ENCODE measurements around the gene SRP68.

SRP68 gene

GRCh38 chr17:76034428-76035350, 37.6 kb downstream of the SRP68 start:
- Histone ChIP-seq H3K9ac (ENCODE audit: insufficient read length) (no peak overlapping the region), H3K4me3 (no peak overlapping the region), H3K27ac (no peak overlapping the region), H3K9me3 (ENCODE audit: low read depth, low read length) (no peaks in the 10 kb centered on the region), H3K36me3 (ENCODE audit: insufficient read depth, low read length) (peaks cover 14% of the 10 kb centered on the region)
- no peak for DNase-seq (ENCODE audit: low read depth, low spot score)
- no peak for TF ChIP-seq EZH2 (IDR thresholded peaks at IDR 0.05)

GRCh38 chr17:76033139-76033538, 39.2 kb downstream of the SRP68 start:
- H3K27ac ChIP-seq = no peak overlapping the region
- H3K36me3 ChIP-seq (ENCODE audit: insufficient read depth, low read length) = no peaks in the 10 kb centered on the region
- H3K4me3 ChIP-seq = no peak overlapping the region
- no peak for TF ChIP-seq POLR2AphosphoS5 (IDR thresholded peaks at IDR 0.05; ENCODE audit: borderline replicate concordance, low read depth, low read length)
- no peak for TF ChIP-seq EZH2 (IDR thresholded peaks at IDR 0.05)
- TF ChIP-seq FOXP2 (optimal IDR thresholded peaks at IDR 0.05; ENCODE audit: control extremely low read depth, extremely low read length, insufficient read depth) = no peak
- H3K9me3 ChIP-seq (ENCODE audit: low read depth, low read length) = no peaks in the 10 kb centered on the region
- H3K9ac ChIP-seq (ENCODE audit: insufficient read length) = no peak overlapping the region
- no peak for DNase-seq (ENCODE audit: low read depth, low spot score)

GRCh38 chr17:76032780-76033108, 39.6 kb downstream of the SRP68 start:
- no peak for DNase-seq (ENCODE audit: low read depth, low spot score)
- Histone ChIP-seq H3K4me3 (no peak overlapping the region), H3K27ac (no peak overlapping the region), H3K36me3 (ENCODE audit: insufficient read depth, low read length) (no peaks in the 10 kb centered on the region), H3K9me3 (ENCODE audit: low read depth, low read length) (no peaks in the 10 kb centered on the region), H3K9ac (ENCODE audit: insufficient read length) (no peak overlapping the region)
- TF ChIP-seq EZH2 (IDR thresholded peaks at IDR 0.05) (no peak), POLR2AphosphoS5 (IDR thresholded peaks at IDR 0.05; ENCODE audit: borderline replicate concordance, low read depth, low read length) (no peak), FOXP2 (optimal IDR thresholded peaks at IDR 0.05; ENCODE audit: control extremely low read depth, extremely low read length, insufficient read depth) (no peak)

DNA sequence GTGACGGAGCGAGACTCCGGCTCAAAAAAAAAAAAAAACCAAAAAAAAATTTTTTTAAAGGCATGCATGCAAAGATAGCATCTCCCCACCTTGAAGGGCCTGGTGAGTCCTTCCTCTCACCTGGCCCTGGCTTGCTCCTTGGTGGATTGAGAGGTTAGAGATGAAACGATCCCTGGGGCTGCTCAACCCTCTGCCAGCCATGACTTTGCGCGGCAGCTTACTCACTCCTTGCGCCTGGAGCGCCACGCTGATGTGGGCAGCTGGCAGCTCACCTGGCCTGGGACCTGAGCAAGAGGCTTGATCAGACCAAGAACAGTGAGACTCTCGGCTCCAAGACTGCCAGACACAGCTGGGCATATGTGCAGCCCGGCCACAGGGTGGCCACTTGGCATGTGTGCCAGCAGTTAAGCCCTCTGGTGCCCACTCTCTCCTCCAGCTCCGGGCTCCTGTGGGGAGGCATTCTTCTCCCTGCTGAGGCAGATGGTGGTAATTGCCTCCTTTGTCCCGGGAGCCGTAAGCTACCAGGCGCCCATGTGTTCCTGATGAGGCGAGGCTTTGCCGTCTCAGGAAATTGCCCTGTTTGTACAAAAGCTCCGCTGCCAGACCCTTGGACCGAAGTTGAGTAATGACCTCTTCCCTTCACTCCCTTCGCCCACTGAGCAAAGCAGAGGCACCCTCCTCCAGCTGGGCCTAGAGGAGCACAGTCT, 40.1 kb downstream of the SRP68 start:
- no peak for TF ChIP-seq FOXP2 (optimal IDR thresholded peaks at IDR 0.05; ENCODE audit: control extremely low read depth, extremely low read length, insufficient read depth)
- TF ChIP-seq EZH2 (IDR thresholded peaks at IDR 0.05) = no peak
- TF ChIP-seq POLR2AphosphoS5 (IDR thresholded peaks at IDR 0.05; ENCODE audit: borderline replicate concordance, low read depth, low read length) = no peak
- no peak for DNase-seq (ENCODE audit: low read depth, low spot score)
- H3K27ac ChIP-seq = no peak overlapping the region

DNA sequence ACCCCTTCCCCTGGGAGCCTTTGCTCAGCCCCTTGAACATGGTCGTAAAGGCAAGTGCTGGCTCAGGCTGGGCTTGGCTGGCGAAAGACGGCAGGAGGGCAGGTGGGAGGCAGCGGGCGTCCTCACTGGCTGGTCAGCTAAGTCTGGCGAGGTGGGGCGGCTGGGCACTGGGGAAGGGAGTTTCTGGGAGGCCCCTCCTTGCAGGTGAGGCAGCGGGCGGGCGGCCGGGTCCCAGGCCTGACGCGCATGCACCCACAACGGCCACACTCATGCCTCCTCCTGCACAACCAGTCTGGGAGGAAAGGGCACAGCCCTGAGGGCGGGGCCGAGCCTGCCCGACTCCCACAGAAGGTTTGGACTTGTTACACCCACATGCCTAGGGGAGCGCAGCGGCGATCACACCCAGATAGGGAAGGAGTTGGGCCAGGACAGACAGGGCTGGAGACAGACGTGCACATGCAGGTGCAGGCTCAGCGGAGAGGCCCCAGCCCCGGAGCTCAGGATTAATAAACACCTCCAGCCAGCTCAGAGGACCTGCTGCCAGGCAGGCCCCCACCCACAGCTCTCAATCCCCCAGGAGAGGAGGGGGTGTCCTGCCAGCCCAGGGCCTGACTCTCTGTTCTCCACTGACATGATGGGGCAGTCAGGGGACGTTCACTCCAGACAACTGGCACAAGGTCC, 45.0 kb downstream of the SRP68 start, which contains the start of gene EVPL:
TSS of gene EVPL (minus strand) at position 148 of the 681 bp plus-strand sequence. CDS start at position 40, 108 bp downstream.
- no peak within 1 kb of the TSS for H3K9ac ChIP-seq (ENCODE audit: insufficient read length)
- no peak within 1 kb of the TSS for H3K27ac ChIP-seq
- no peaks in the 10 kb centered on the region for H3K36me3 ChIP-seq (ENCODE audit: insufficient read depth, low read length)
- TF ChIP-seq POLR2AphosphoS5 (IDR thresholded peaks at IDR 0.05; ENCODE audit: borderline replicate concordance, low read depth, low read length) = no peak
- TF ChIP-seq EZH2 (IDR thresholded peaks at IDR 0.05) = no peak
- no peaks in the 10 kb centered on the region for H3K9me3 ChIP-seq (ENCODE audit: low read depth, low read length)
- H3K4me3 ChIP-seq = no peak within 1 kb of the TSS
- DNase-seq (ENCODE audit: low read depth, low spot score) = no peak

More for the DNA sequence above, 40.1 kb downstream of the SRP68 start:
- Histone ChIP-seq H3K36me3 (ENCODE audit: insufficient read depth, low read length) (no peaks in the 10 kb centered on the region), H3K4me3 (no peak overlapping the region), H3K9me3 (ENCODE audit: low read depth, low read length) (no peaks in the 10 kb centered on the region), H3K9ac (ENCODE audit: insufficient read length) (no peak overlapping the region)

- H3K36me3 ChIP-seq (ENCODE audit: insufficient read depth, low read length) = no peaks in the 10 kb centered on the region
- H3K4me3 ChIP-seq = no peak overlapping the region
- H3K9me3 ChIP-seq (ENCODE audit: low read depth, low read length) = no peaks in the 10 kb centered on the region
- DNase-seq (ENCODE audit: low read depth, low spot score) = no peak
- H3K9ac ChIP-seq (ENCODE audit: insufficient read length) = no peak overlapping the region
- H3K27ac ChIP-seq = no peak overlapping the region
- no peak for TF ChIP-seq FOXP2 (optimal IDR thresholded peaks at IDR 0.05; ENCODE audit: control extremely low read depth, extremely low read length, insufficient read depth)
- no peak for TF ChIP-seq POLR2AphosphoS5 (IDR thresholded peaks at IDR 0.05; ENCODE audit: borderline replicate concordance, low read depth, low read length)
- no peak for TF ChIP-seq EZH2 (IDR thresholded peaks at IDR 0.05)
These were observed 45.6 kb downstream of the SRP68 start for GRCh38 chr17:76026714-76027158.

DNA sequence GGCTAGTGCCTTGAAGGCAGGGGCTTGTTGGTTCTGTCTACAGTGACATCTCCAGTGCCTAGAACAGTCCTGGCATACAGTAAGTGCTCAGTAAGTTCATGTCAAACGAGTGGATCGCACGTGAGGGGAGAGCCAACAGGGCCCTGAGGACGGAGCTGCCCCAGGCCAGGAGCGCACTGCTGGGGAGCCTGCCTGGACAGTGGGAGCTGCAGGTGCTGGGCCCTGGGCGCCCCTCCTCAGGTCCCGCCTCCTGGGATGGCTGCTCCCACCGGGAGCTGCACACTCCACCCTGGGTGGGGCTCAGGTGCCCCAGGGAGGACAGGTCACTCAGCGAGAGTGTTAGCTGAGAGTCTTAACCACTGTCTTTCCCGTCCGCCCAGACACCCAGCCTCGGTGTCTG, 47.0 kb downstream of the SRP68 start:
- Histone ChIP-seq H3K4me3 (no peak overlapping the region), H3K9ac (ENCODE audit: insufficient read length) (no peak overlapping the region), H3K9me3 (ENCODE audit: low read depth, low read length) (no peaks in the 10 kb centered on the region), H3K27ac (no peak overlapping the region), H3K36me3 (ENCODE audit: insufficient read depth, low read length) (no peaks in the 10 kb centered on the region)
- TF ChIP-seq FOXP2 (optimal IDR thresholded peaks at IDR 0.05; ENCODE audit: control extremely low read depth, extremely low read length, insufficient read depth) = no peak
- no peak for DNase-seq (ENCODE audit: low read depth, low spot score)

DNA sequence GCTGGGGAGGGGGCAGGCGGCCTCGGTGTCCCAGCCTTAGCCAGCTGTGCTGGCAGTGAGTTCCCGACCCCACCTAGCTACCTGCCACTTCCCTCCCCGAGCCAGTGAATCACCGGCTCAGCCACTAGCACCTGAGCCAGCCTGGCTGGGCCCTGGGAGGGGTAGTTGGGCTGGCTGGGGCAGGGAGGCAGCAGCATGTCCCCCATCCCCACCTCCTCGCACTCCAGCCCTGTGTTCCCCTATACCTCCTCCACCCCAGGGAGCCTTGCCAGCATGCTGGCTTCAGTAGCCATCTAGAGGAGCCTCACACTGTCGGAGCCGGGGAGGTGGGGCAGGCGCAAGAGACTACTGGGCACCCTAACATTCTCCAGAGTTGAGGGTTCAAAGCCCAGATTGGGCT, 48.0 kb downstream of the SRP68 start:
- DNase-seq (ENCODE audit: low read depth, low spot score) = no peak
- H3K36me3 ChIP-seq (ENCODE audit: insufficient read depth, low read length) = no peaks in the 10 kb centered on the region
- no peak overlapping the region for H3K4me3 ChIP-seq
- H3K9ac ChIP-seq (ENCODE audit: insufficient read length) = no peak overlapping the region
- no peak overlapping the region for H3K27ac ChIP-seq
- no peaks in the 10 kb centered on the region for H3K9me3 ChIP-seq (ENCODE audit: low read depth, low read length)
- TF ChIP-seq FOXP2 (optimal IDR thresholded peaks at IDR 0.05; ENCODE audit: control extremely low read depth, extremely low read length, insufficient read depth) (no peak), EZH2 (IDR thresholded peaks at IDR 0.05) (no peak), POLR2AphosphoS5 (IDR thresholded peaks at IDR 0.05; ENCODE audit: borderline replicate concordance, low read depth, low read length) (no peak)
